SK-N-SH (cell line): Measurements from ENCODE around the gene ERO1A. TPM values are rescaled to one million over a fixed set of nuclear protein-coding genes. Genes with fewer than 3 reads are reported as not detected.

Source experiments
- CTCF ChIA-PET: fragments of 300-600, 350-600 bp; formaldehyde crosslinking; extraction: SDS; loops from one replicate; lab custom pipeline; 2021; lab: Yijun Ruan, JAX
- POLR2A ChIA-PET: fragments of 350-600 bp; sonication (Branson Sonifier 250); formaldehyde crosslinking; extraction: SDS; loops from one replicate; lab custom pipeline; 2020; ENCODE audit warnings: antibody characterized with exemption, inconsistent platforms; lab: Yijun Ruan, JAX
- DNase-seq: peaks from one replicate; pipeline ENCODE4 v3.0.0; 2012
- H2AFZ ChIP-seq: fragments of 200-600 bp; sonication (generic); 2 replicates; pipeline ENCODE4 v1.8.1; 2016; ENCODE audit warnings: antibody characterized with exemption, mild to moderate bottlenecking, low read depth
- H3F3A ChIP-seq: fragments of 200-600 bp; sonication (generic); replicated peaks from 2 replicates; pipeline ENCODE3; 2016; ENCODE audit warnings: antibody characterized with exemption, mild to moderate bottlenecking; ENCODE audit not compliant: insufficient read depth
- H3K27ac ChIP-seq, 2 experiments: fragments of 200-500 bp in 1 of 2; fragments of 200-600 bp in 1 of 2; sonication (Bioruptor generic) in 1 of 2; sonication (generic), shearing (Covaris generic) in 1 of 2; 2 replicates each; pipeline versions ENCODE4 v1.5.1 to v1.6.1; 2014 to 2016; ENCODE audit warnings: low read depth in 2 of 2, inconsistent platforms in 1 of 2, low read length in 1 of 2, mild to moderate bottlenecking in 1 of 2, mixed read lengths in 1 of 2
- H3K27me3 ChIP-seq: fragments of 200-600 bp; sonication (generic), shearing (Covaris generic); 2 replicates; pipeline ENCODE4 v1.6.1; 2016; ENCODE audit warnings: mixed run types; ENCODE audit not compliant: insufficient read depth
- H3K36me3 ChIP-seq, 2 experiments: fragments of 200-500 bp in 1 of 2; fragments of 200-600 bp in 1 of 2; sonication (Bioruptor generic) in 1 of 2; sonication (generic) in 1 of 2; replicated peaks in 1 of 2; 2 replicates each; pipeline versions ENCODE3 to v1.5.1; 2014 to 2016; ENCODE audit warnings: low read length in 1 of 2, mild to moderate bottlenecking in 1 of 2; ENCODE audit not compliant: insufficient read depth in 2 of 2, control insufficient read depth in 1 of 2
- H3K4me1 ChIP-seq, 2 experiments: fragments of 200-500 bp in 1 of 2; fragments of 200-600 bp in 1 of 2; sonication (Bioruptor generic) in 1 of 2; sonication (generic), shearing (Covaris generic) in 1 of 2; 2 replicates each; pipeline versions ENCODE4 v1.5.1 to v1.6.1; 2014 to 2016; ENCODE audit warnings: low read depth in 1 of 2, low read length in 1 of 2, mixed run types in 1 of 2; ENCODE audit not compliant: insufficient read depth in 2 of 2, control insufficient read depth in 1 of 2
- H3K4me2 ChIP-seq: fragments of 200-600 bp; sonication (generic), shearing (Covaris generic); 2 replicates; pipeline ENCODE4 v1.6.1; 2017; ENCODE audit warnings: mixed run types
- H3K4me3 ChIP-seq, 2 experiments: fragments of 200-500 bp in 1 of 2; fragments of 200-600 bp in 1 of 2; sonication (Bioruptor generic) in 1 of 2; sonication (generic), shearing (Covaris generic) in 1 of 2; 2 replicates each; pipeline versions ENCODE4 v1.5.1 to v1.8.1; 2014 to 2016; ENCODE audit warnings: low read depth in 2 of 2, inconsistent platforms in 1 of 2, low read length in 1 of 2, mild to moderate bottlenecking in 1 of 2, mixed read lengths in 1 of 2, moderate library complexity in 1 of 2
- H3K79me2 ChIP-seq: fragments of 200-600 bp; sonication (generic); 2 replicates; pipeline ENCODE4 v1.8.1; 2017; ENCODE audit warnings: mild to moderate bottlenecking; ENCODE audit not compliant: insufficient read depth
- H3K9ac ChIP-seq: fragments of 200-600 bp; sonication (generic); 2 replicates; pipeline ENCODE4 v1.6.1; 2017; ENCODE audit warnings: mixed run types
- H3K9me2 ChIP-seq: fragments of 200-600 bp; sonication (generic); 2 replicates; pipeline ENCODE4 v1.6.1; 2017; ENCODE audit warnings: mixed run types
- H3K9me3 ChIP-seq: fragments of 200-600 bp; sonication (generic); 2 replicates; pipeline ENCODE4 v1.6.1; 2017; ENCODE audit warnings: mixed run types, mild to moderate bottlenecking, moderate library complexity
- H4K20me1 ChIP-seq: fragments of 200-600 bp; sonication (generic); 2 replicates; pipeline ENCODE4 v1.6.1; 2017; ENCODE audit warnings: mild to moderate bottlenecking, mixed run types; ENCODE audit not compliant: insufficient read depth
- CHD2 ChIP-seq: fragments of 150-350 bp; IDR thresholded peaks from 2 replicates; pipeline ENCODE4 v1.6.1; 2018; ENCODE audit warnings: low read length; ENCODE audit not compliant: partially characterized antibody
- ELF1 ChIP-seq: IDR thresholded peaks from 2 replicates; pipeline ENCODE4 v1.4.0; 2012
- EP300 ChIP-seq, 2 experiments: IDR thresholded peaks; 2 replicates each; pipeline versions ENCODE4 v1.4.0 to v1.6.1; 2012; ENCODE audit warnings: borderline replicate concordance in 1 of 2, low read depth in 1 of 2, low read length in 1 of 2
- FOSL2 ChIP-seq: IDR thresholded peaks from 2 replicates; pipeline ENCODE4 v1.4.0; 2012; ENCODE audit warnings: low read depth, mild to moderate bottlenecking, moderate library complexity, borderline replicate concordance
- FOXJ3 ChIP-seq: sonication (generic); formaldehyde crosslinking; IDR thresholded peaks from 2 replicates; pipeline ENCODE4 v1.5.1; 2020; ENCODE audit warnings: mild to moderate bottlenecking, missing genetic modification reagents
- FOXM1 ChIP-seq: IDR thresholded peaks from 2 replicates; pipeline ENCODE4 v1.4.0; 2012; ENCODE audit warnings: low read depth, mild to moderate bottlenecking
- GATA2 ChIP-seq: sonication (generic); formaldehyde crosslinking; IDR thresholded peaks from 2 replicates; pipeline ENCODE4 v1.5.0; 2020; ENCODE audit warnings: mild to moderate bottlenecking, missing genetic modification reagents
- NRF1 ChIP-seq: IDR thresholded peaks from 2 replicates; pipeline ENCODE4 v1.6.1; 2012; ENCODE audit warnings: low read depth, mild to moderate bottlenecking, low read length
- RAD21 ChIP-seq: IDR thresholded peaks from 2 replicates; pipeline ENCODE4 v1.6.1; 2012; ENCODE audit warnings: mild to moderate bottlenecking, low read length
- RCOR1 ChIP-seq: fragments of 150-350 bp; IDR thresholded peaks from 2 replicates; pipeline ENCODE4 v1.6.1; 2017; ENCODE audit warnings: antibody characterized with exemption, low read length
- RFX5 ChIP-seq: IDR thresholded peaks from 2 replicates; pipeline ENCODE4 v1.6.1; 2012; ENCODE audit warnings: mild to moderate bottlenecking, improper control_type of control experiment, low read length
- RXRA ChIP-seq: IDR thresholded peaks from 2 replicates; pipeline ENCODE4 v1.4.0; 2012; ENCODE audit warnings: low read depth, mild to moderate bottlenecking, borderline replicate concordance
- SIN3A ChIP-seq: IDR thresholded peaks from 2 replicates; pipeline ENCODE4 v1.6.1; 2012; ENCODE audit warnings: low read depth, mild to moderate bottlenecking, low read length, moderate library complexity, borderline replicate concordance
- TAF1 ChIP-seq: IDR thresholded peaks from 2 replicates; pipeline ENCODE4 v1.6.1; 2012; ENCODE audit warnings: low read depth, mild to moderate bottlenecking, low read length, moderate library complexity, borderline replicate concordance
- YY1 ChIP-seq: IDR thresholded peaks from 2 replicates; pipeline ENCODE4 v1.4.0; 2012; ENCODE audit warnings: low read depth, mild to moderate bottlenecking
- WGBS: methylation state at CpG from one replicate; pipeline ENCODE4 v1.1.6; 2017; ENCODE audit warnings: low lambda C conversion rate; 5-methylcytosine and 5-hydroxymethylcytosine counted together
- polyA plus RNA-seq, 3 experiments: library from polyadenylated mRNA; depleted of rRNA; stranded (reverse); fragments of >200 nt; gene quantifications; 2 replicates each; pipeline ENCODE4 v1.2.3, GENCODE V29; 2012
- TF ChIP-seq, protein P1 (sequence below): fragments of 150-350 bp; IDR thresholded peaks from 2 replicates; pipeline ENCODE4 v1.6.1; 2016; ENCODE audit warnings: mild to moderate bottlenecking, low read depth, low read length
- TF ChIP-seq, protein P2 (sequence below): IDR thresholded peaks from 2 replicates; pipeline ENCODE4 v1.6.1; 2012; ENCODE audit warnings: mild to moderate bottlenecking, low read depth, low read length, moderate library complexity
- TF ChIP-seq, protein P3 (sequence below): fragments of 200-600 bp; sonication (generic); IDR thresholded peaks from 2 replicates; pipeline ENCODE4 v1.6.1; 2017; ENCODE audit warnings: antibody characterized with exemption, mild to moderate bottlenecking, moderate library complexity
- TF ChIP-seq, protein P4 (sequence below): IDR thresholded peaks from 2 replicates; pipeline ENCODE4 v1.4.0; 2012; ENCODE audit warnings: low read depth, borderline replicate concordance

Gene ERO1A
- polyA plus RNA-seq, 1 of the 3 experiments (the other 2 are of a cell fraction): 19.3 TPM

DNA sequence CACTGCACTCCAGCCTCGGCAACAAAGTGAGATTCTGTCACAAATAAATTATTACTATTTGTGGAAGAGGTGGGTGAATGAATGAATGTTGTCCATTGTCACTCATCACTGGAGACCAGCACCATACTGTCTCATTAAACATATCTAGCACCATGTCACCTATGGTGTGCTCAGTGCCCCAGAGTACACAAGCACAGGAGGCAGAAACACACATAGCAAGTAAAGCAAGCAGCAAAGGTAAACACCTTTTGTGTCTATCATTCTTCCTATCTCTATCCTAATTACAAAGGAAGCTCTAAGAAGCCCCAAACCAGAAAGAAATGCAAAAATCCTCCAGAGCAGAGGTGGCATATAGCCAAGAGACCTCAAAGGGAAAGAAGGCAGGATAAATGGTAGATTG, 9.2 kb downstream of the ERO1A start:
- no peak overlapping the region for H3K27ac ChIP-seq
- peaks cover 20% of the 10 kb centered on the region; the same call in 1 of the 2 replicates for H4K20me1 ChIP-seq
- H3K4me3 ChIP-seq: no peak overlapping the region
- peaks cover 90% of the 10 kb centered on the region for H3K79me2 ChIP-seq
- ChIA-PET CTCF (no interaction called here), POLR2A (no interaction called here)
- no peak for DNase-seq
- 100% methylated on average over 1 of the region's 1 CpG for WGBS
- peaks cover 3 to 10% of the 10 kb centered on the region in 2 experiments for H3K36me3 ChIP-seq
- no peaks in the 10 kb centered on the region for H3F3A ChIP-seq
- no peak overlapping the region for H2AFZ ChIP-seq
- no peaks in the 10 kb centered on the region for H3K9me2 ChIP-seq
- H3K9ac ChIP-seq: no peak overlapping the region
- H3K4me1 ChIP-seq: no peaks in the 10 kb centered on the region; a peak in 2 of 4 replicates
- H3K4me2 ChIP-seq: no peak overlapping the region
- H3K9me3 ChIP-seq: no peaks in the 10 kb centered on the region
- no peak for TF ChIP-seq RXRA
- no peak for TF ChIP-seq GATA2 (CRISPR knock-in tag)
- TF ChIP-seq SIN3A: no peak
- TF ChIP-seq YY1: no peak
- TF ChIP-seq ELF1: no peak
- TF ChIP-seq, protein P1, sequence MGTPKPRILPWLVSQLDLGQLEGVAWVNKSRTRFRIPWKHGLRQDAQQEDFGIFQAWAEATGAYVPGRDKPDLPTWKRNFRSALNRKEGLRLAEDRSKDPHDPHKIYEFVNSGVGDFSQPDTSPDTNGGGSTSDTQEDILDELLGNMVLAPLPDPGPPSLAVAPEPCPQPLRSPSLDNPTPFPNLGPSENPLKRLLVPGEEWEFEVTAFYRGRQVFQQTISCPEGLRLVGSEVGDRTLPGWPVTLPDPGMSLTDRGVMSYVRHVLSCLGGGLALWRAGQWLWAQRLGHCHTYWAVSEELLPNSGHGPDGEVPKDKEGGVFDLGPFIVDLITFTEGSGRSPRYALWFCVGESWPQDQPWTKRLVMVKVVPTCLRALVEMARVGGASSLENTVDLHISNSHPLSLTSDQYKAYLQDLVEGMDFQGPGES: no peak
- no peak for TF ChIP-seq FOSL2
- no peak for TF ChIP-seq RAD21
- no peak for TF ChIP-seq TAF1
- no peak for TF ChIP-seq FOXJ3 (CRISPR knock-in tag)
- no peak for TF ChIP-seq RCOR1
- no peak for TF ChIP-seq CHD2
- TF ChIP-seq, all 33 proteins: peak for 0
- H3K27me3 ChIP-seq: no peaks in the 10 kb centered on the region

DNA sequence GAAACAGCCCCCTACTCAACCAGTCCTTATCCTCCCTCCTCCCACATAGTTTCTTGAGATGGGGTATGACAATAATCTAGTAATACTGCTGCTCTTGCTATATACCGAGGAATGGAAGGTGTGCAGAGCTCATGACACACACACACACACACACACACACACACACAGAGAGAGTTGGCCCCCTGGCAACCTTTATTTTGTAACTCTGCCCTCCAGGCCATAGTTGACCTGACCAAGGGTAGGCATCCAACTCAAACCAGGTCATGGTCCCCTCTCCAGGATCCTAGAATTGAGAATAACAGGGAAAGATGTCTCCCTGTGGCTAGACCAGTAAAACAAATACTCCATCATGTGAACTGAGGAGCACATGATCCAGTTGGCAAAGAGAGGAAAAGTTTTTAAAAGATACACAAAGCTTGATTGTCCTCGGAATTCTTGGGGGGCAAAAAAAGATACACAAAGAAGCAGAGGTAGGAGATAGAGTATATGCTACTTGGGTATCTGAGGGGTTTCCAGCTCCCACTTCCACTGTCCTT, 11.3 kb downstream of the ERO1A start:
- Histone ChIP-seq H3F3A (peaks cover 5% of the 10 kb centered on the region), H3K9ac (no peak overlapping the region), H3K27me3 (no peaks in the 10 kb centered on the region), H2AFZ (no peak overlapping the region), H3K36me3 (peaks cover 9 to 15% of the 10 kb centered on the region in 2 experiments), H3K4me2 (no peak overlapping the region), H3K4me3 (no peak overlapping the region), H3K9me2 (no peaks in the 10 kb centered on the region), H3K79me2 (peaks cover 75% of the 10 kb centered on the region), H3K4me1 (no peaks in the 10 kb centered on the region; a peak in 2 of 4 replicates), H4K20me1 (peaks cover 12% of the 10 kb centered on the region; the same call in 1 of the 2 replicates), H3K9me3 (no peaks in the 10 kb centered on the region), H3K27ac (no peak overlapping the region)
- ChIA-PET CTCF (interaction anchor here (1.1 to 1.3 kb wide), 2 partner anchors 10 to 612 kb away, joined by 3 to 4 read pairs; no protein-coding TSS in a partner anchor), POLR2A (interaction anchor here (1.2 kb wide), 1 partner anchor 12 kb away, joined by 6 read pairs; the partner anchor contains the start of gene ERO1A)
- DNase-seq: no peak
- WGBS: 98% methylated on average over 2 of the region's 2 CpGs
- TF ChIP-seq TAF1 (no peak), GATA2 (CRISPR knock-in tag) (no peak), NRF1 (no peak), EP300 (IDR thresholded peaks at IDR 0.05; ENCODE audit: borderline replicate concordance in 1 of 2, low read depth in 1 of 2, low read length in 1 of 2) (no peak), RFX5 (no peak), FOXM1 (no peak)
- TF ChIP-seq, protein P2, sequence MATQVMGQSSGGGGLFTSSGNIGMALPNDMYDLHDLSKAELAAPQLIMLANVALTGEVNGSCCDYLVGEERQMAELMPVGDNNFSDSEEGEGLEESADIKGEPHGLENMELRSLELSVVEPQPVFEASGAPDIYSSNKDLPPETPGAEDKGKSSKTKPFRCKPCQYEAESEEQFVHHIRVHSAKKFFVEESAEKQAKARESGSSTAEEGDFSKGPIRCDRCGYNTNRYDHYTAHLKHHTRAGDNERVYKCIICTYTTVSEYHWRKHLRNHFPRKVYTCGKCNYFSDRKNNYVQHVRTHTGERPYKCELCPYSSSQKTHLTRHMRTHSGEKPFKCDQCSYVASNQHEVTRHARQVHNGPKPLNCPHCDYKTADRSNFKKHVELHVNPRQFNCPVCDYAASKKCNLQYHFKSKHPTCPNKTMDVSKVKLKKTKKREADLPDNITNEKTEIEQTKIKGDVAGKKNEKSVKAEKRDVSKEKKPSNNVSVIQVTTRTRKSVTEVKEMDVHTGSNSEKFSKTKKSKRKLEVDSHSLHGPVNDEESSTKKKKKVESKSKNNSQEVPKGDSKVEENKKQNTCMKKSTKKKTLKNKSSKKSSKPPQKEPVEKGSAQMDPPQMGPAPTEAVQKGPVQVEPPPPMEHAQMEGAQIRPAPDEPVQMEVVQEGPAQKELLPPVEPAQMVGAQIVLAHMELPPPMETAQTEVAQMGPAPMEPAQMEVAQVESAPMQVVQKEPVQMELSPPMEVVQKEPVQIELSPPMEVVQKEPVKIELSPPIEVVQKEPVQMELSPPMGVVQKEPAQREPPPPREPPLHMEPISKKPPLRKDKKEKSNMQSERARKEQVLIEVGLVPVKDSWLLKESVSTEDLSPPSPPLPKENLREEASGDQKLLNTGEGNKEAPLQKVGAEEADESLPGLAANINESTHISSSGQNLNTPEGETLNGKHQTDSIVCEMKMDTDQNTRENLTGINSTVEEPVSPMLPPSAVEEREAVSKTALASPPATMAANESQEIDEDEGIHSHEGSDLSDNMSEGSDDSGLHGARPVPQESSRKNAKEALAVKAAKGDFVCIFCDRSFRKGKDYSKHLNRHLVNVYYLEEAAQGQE: no peak
- TF ChIP-seq, protein P3, sequence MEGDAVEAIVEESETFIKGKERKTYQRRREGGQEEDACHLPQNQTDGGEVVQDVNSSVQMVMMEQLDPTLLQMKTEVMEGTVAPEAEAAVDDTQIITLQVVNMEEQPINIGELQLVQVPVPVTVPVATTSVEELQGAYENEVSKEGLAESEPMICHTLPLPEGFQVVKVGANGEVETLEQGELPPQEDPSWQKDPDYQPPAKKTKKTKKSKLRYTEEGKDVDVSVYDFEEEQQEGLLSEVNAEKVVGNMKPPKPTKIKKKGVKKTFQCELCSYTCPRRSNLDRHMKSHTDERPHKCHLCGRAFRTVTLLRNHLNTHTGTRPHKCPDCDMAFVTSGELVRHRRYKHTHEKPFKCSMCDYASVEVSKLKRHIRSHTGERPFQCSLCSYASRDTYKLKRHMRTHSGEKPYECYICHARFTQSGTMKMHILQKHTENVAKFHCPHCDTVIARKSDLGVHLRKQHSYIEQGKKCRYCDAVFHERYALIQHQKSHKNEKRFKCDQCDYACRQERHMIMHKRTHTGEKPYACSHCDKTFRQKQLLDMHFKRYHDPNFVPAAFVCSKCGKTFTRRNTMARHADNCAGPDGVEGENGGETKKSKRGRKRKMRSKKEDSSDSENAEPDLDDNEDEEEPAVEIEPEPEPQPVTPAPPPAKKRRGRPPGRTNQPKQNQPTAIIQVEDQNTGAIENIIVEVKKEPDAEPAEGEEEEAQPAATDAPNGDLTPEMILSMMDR: no peak
- TF ChIP-seq, protein P4, sequence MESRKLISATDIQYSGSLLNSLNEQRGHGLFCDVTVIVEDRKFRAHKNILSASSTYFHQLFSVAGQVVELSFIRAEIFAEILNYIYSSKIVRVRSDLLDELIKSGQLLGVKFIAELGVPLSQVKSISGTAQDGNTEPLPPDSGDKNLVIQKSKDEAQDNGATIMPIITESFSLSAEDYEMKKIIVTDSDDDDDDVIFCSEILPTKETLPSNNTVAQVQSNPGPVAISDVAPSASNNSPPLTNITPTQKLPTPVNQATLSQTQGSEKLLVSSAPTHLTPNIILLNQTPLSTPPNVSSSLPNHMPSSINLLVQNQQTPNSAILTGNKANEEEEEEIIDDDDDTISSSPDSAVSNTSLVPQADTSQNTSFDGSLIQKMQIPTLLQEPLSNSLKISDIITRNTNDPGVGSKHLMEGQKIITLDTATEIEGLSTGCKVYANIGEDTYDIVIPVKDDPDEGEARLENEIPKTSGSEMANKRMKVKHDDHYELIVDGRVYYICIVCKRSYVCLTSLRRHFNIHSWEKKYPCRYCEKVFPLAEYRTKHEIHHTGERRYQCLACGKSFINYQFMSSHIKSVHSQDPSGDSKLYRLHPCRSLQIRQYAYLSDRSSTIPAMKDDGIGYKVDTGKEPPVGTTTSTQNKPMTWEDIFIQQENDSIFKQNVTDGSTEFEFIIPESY: no peak
